ENCODE results near the gene EPB41L4B.

The EPB41L4B gene

GRCh38 chr9:109162677-109163076 is 158.2 kb downstream of the EPB41L4B start:
- no peak overlapping the region for H3K27ac Mint-ChIP-seq
- H3K36me3 Mint-ChIP-seq (ENCODE audit: low read depth): no peaks in the 10 kb centered on the region
- no peaks in the 10 kb centered on the region for H3K4me1 Mint-ChIP-seq
- peaks cover 42% of the 10 kb centered on the region for H3K27me3 Mint-ChIP-seq
- H3K9me3 Mint-ChIP-seq: peaks cover 14% of the 10 kb centered on the region
- ATAC-seq: no peak
- H3K4me3 Mint-ChIP-seq: no peak overlapping the region
- no peak for DNase-seq

GRCh38 chr9:109161471-109161870 is 159.4 kb downstream of the EPB41L4B start:
- Mint-ChIP-seq H3K4me1 (no peaks in the 10 kb centered on the region), H3K36me3 (ENCODE audit: low read depth) (no peaks in the 10 kb centered on the region), H3K9me3 (peaks cover 14% of the 10 kb centered on the region), H3K4me3 (no peak overlapping the region), H3K27me3 (peaks cover 36% of the 10 kb centered on the region), H3K27ac (no peak overlapping the region)
- ATAC-seq (no peak), DNase-seq (no peak)

GRCh38 chr9:109159583-109159982 is 161.3 kb downstream of the EPB41L4B start:
- ATAC-seq (no peak), DNase-seq (no peak)
- no peaks in the 10 kb centered on the region for H3K36me3 Mint-ChIP-seq (ENCODE audit: low read depth)
- no peaks in the 10 kb centered on the region for H3K4me1 Mint-ChIP-seq
- H3K4me3 Mint-ChIP-seq: no peak overlapping the region
- H3K27ac Mint-ChIP-seq: no peak overlapping the region
- H3K9me3 Mint-ChIP-seq: peaks cover 11% of the 10 kb centered on the region
- H3K27me3 Mint-ChIP-seq: peaks cover 26% of the 10 kb centered on the region

- Mint-ChIP-seq H3K9me3 (peaks cover 19% of the 10 kb centered on the region), H3K27ac (no peak overlapping the region), H3K36me3 (ENCODE audit: low read depth) (peaks cover 2% of the 10 kb centered on the region), H3K27me3 (peaks cover 22% of the 10 kb centered on the region), H3K4me3 (no peak overlapping the region), H3K4me1 (no peaks in the 10 kb centered on the region)
- ATAC-seq: no peak
- no peak for DNase-seq
These were observed 162.2 kb downstream of the EPB41L4B start for GRCh38 chr9:109158651-109159050.

- H3K36me3 Mint-ChIP-seq (ENCODE audit: low read depth): peaks cover 5% of the 10 kb centered on the region
- no peaks in the 10 kb centered on the region for H3K4me1 Mint-ChIP-seq
- no peak for ATAC-seq
These were observed 164.2 kb downstream of the EPB41L4B start for GRCh38 chr9:109156708-109157107.

GRCh38 chr9:109150925-109151545 is 169.8 kb downstream of the EPB41L4B start:
- Mint-ChIP-seq H3K4me3 (no peak overlapping the region), H3K36me3 (ENCODE audit: low read depth) (peaks cover 5% of the 10 kb centered on the region), H3K27me3 (peaks cover 10% of the 10 kb centered on the region), H3K9me3 (peaks cover 20% of the 10 kb centered on the region), H3K4me1 (no peaks in the 10 kb centered on the region), H3K27ac (no peak overlapping the region)
- DNase-seq (no peak), ATAC-seq (no peak)

More at GRCh38 chr9:109156708-109157107, 164.2 kb downstream of the EPB41L4B start:
- DNase-seq: no peak
- Mint-ChIP-seq H3K9me3 (peaks cover 26% of the 10 kb centered on the region), H3K27me3 (peaks cover 18% of the 10 kb centered on the region), H3K27ac (no peak overlapping the region), H3K4me3 (no peak overlapping the region)

- ATAC-seq: no peak
- H3K27ac Mint-ChIP-seq: no peak overlapping the region
- no peak overlapping the region for H3K4me3 Mint-ChIP-seq
- peaks cover 17% of the 10 kb centered on the region for H3K9me3 Mint-ChIP-seq
- no peak for DNase-seq
- H3K27me3 Mint-ChIP-seq: peaks cover 8% of the 10 kb centered on the region
- H3K36me3 Mint-ChIP-seq (ENCODE audit: low read depth): peaks cover 5% of the 10 kb centered on the region
- H3K4me1 Mint-ChIP-seq: no peaks in the 10 kb centered on the region
These were observed 171.1 kb downstream of the EPB41L4B start for GRCh38 chr9:109149722-109150121.

- Mint-ChIP-seq H3K4me3 (no peak overlapping the region), H3K27ac (no peak overlapping the region), H3K36me3 (ENCODE audit: low read depth) (peaks cover 5% of the 10 kb centered on the region), H3K4me1 (peaks cover 2% of the 10 kb centered on the region), H3K27me3 (peaks cover 6% of the 10 kb centered on the region), H3K9me3 (peaks cover 10% of the 10 kb centered on the region)
- ATAC-seq: no peak
- no peak for DNase-seq
These were observed 171.8 kb downstream of the EPB41L4B start for GRCh38 chr9:109149089-109149488.

- no peak for ATAC-seq
- Mint-ChIP-seq H3K27ac (no peak overlapping the region), H3K27me3 (peaks cover 6% of the 10 kb centered on the region), H3K36me3 (ENCODE audit: low read depth) (no peaks in the 10 kb centered on the region), H3K4me1 (peaks cover 5% of the 10 kb centered on the region), H3K4me3 (no peak overlapping the region), H3K9me3 (no peaks in the 10 kb centered on the region)
- DNase-seq: no peak
These were observed 175.8 kb downstream of the EPB41L4B start for GRCh38 chr9:109145051-109145450.

- Mint-ChIP-seq H3K27me3 (peaks cover 6% of the 10 kb centered on the region), H3K36me3 (ENCODE audit: low read depth) (no peaks in the 10 kb centered on the region), H3K4me3 (no peak overlapping the region), H3K9me3 (no peaks in the 10 kb centered on the region), H3K4me1 (peaks cover 5% of the 10 kb centered on the region), H3K27ac (no peak overlapping the region)
- no peak for DNase-seq
- ATAC-seq: peak; percentile 71
These were observed 176.8 kb downstream of the EPB41L4B start for GRCh38 chr9:109143881-109144562.

GRCh38 chr9:109141375-109141774 is 179.5 kb downstream of the EPB41L4B start:
- no peak for DNase-seq
- Mint-ChIP-seq H3K27me3 (peaks cover 4% of the 10 kb centered on the region), H3K36me3 (ENCODE audit: low read depth) (no peaks in the 10 kb centered on the region), H3K4me1 (peaks cover 5% of the 10 kb centered on the region), H3K4me3 (no peak overlapping the region), H3K27ac (no peak overlapping the region), H3K9me3 (no peaks in the 10 kb centered on the region)
- ATAC-seq: no peak

GRCh38 chr9:109139851-109140250 is 181.0 kb downstream of the EPB41L4B start:
- ATAC-seq (no peak), DNase-seq (no peak)
- Mint-ChIP-seq H3K4me1 (peaks cover 5% of the 10 kb centered on the region), H3K9me3 (no peaks in the 10 kb centered on the region), H3K27ac (no peak overlapping the region), H3K36me3 (ENCODE audit: low read depth) (no peaks in the 10 kb centered on the region), H3K4me3 (no peak overlapping the region), H3K27me3 (no peaks in the 10 kb centered on the region)

- no peak for ATAC-seq
- Mint-ChIP-seq H3K4me1 (no peaks in the 10 kb centered on the region), H3K36me3 (ENCODE audit: low read depth) (no peaks in the 10 kb centered on the region), H3K4me3 (no peak overlapping the region), H3K9me3 (no peaks in the 10 kb centered on the region), H3K27me3 (no peaks in the 10 kb centered on the region), H3K27ac (no peak overlapping the region)
- no peak for DNase-seq
These were observed 182.4 kb downstream of the EPB41L4B start for GRCh38 chr9:109138421-109138820.

- H3K27ac Mint-ChIP-seq: no peak overlapping the region
- H3K36me3 Mint-ChIP-seq (ENCODE audit: low read depth): no peaks in the 10 kb centered on the region
- no peaks in the 10 kb centered on the region for H3K27me3 Mint-ChIP-seq
- H3K4me1 Mint-ChIP-seq: no peaks in the 10 kb centered on the region
- no peak overlapping the region for H3K4me3 Mint-ChIP-seq
- no peaks in the 10 kb centered on the region for H3K9me3 Mint-ChIP-seq
- DNase-seq (no peak), ATAC-seq (no peak)
These were observed 186.7 kb downstream of the EPB41L4B start for GRCh38 chr9:109134167-109134578.

- Mint-ChIP-seq H3K9me3 (no peaks in the 10 kb centered on the region), H3K27ac (no peak overlapping the region), H3K36me3 (ENCODE audit: low read depth) (no peaks in the 10 kb centered on the region), H3K4me3 (no peak overlapping the region), H3K4me1 (no peaks in the 10 kb centered on the region), H3K27me3 (no peaks in the 10 kb centered on the region)
- no peak for DNase-seq
- ATAC-seq: no peak
These were observed 187.3 kb downstream of the EPB41L4B start for GRCh38 chr9:109133533-109133932.
